Ovary (tissue), 9 donors: ENCODE measurements around the gene TOMM6. TPM values are rescaled to one million over a fixed set of nuclear protein-coding genes. Genes with fewer than 3 reads are reported as not detected.

Experiments used
- DNase-seq, 5 donors: peaks; one replicate each; pipeline ENCODE4 v3.0.0-alpha.2; 2019 to 2020
- H3K27ac ChIP-seq, 2 donors: fragments of 200-600 bp; one replicate each; pipeline versions ENCODE4 v1.5.1 to v1.8.0; 2019 to 2022
- H3K27me3 ChIP-seq: fragments of 200-600 bp; one replicate; pipeline ENCODE4 v1.8.0; 2022
- H3K36me3 ChIP-seq: fragments of 200-600 bp; sonication (generic); one replicate; pipeline ENCODE4 v1.5.1; 2019
- H3K4me1 ChIP-seq: one replicate; pipeline ENCODE4 v1.8.1; 2013; ENCODE audit warnings: mild to moderate bottlenecking, moderate library complexity; ENCODE audit not compliant: insufficient read depth
- H3K4me3 ChIP-seq: fragments of 200-600 bp; sonication (generic); one replicate; pipeline ENCODE4 v1.5.1; 2017
- H3K9me3 ChIP-seq, 2 donors: fragments of 200-600 bp in 1 of 2; sonication (generic) in 1 of 2; one replicate each; pipeline versions ENCODE4 v1.5.1 to v1.8.1; 2013 to 2019; ENCODE audit warnings: mild to moderate bottlenecking in 1 of 2, moderate library complexity in 1 of 2
- CTCF ChIP-seq, 3 donors: fragments of 450-650 bp in 2 of 3; fragments of 200-600 bp in 1 of 3; IDR thresholded peaks; one replicate each; pipeline versions ENCODE4 v1.5.1 to v1.8.0; 2016 to 2022; ENCODE audit warnings: antibody characterized with exemption in 3 of 3, mild to moderate bottlenecking in 1 of 3
- EP300 ChIP-seq: sonication (generic); formaldehyde crosslinking; IDR thresholded peaks from one replicate; pipeline ENCODE4 v1.6.1; 2017; ENCODE audit warnings: antibody characterized with exemption
- POLR2A ChIP-seq: fragments of 450-650 bp; IDR thresholded peaks from one replicate; pipeline ENCODE4 v1.6.1; 2017; ENCODE audit warnings: antibody characterized with exemption, mild to moderate bottlenecking, moderate library complexity
- WGBS, 3 donors: extraction: QIAGEN DNeasy Blood & Tissue Kit in 1 of 3; methylation state at CpG; one replicate each; pipeline versions ENCODE4 v1.1.5 to v1.1.7; 2013 to 2017; 5-methylcytosine and 5-hydroxymethylcytosine counted together
- intact Hi-C, 4 donors: fragments of 100-400 bp; cut with DNase I; formaldehyde crosslinking; loops; one replicate each; pipeline versions ENCODE4 v1.11.0 to v1.15.1; 2022 to 2023
- polyA plus RNA-seq, 2 donors: library from polyadenylated mRNA; stranded (reverse); fragments of 200-250 nt in 1 of 2; fragments of 350-450 nt in 1 of 2; fragmentation: Illumina TruSeq in 1 of 2; extraction: RNeasy Lipid Tissue Mini Kit (QIAGEN cat#74804) in 1 of 2; gene quantifications; one replicate each; pipeline ENCODE4 v1.2.3, GENCODE V29; 2013 to 2014
- total RNA-seq, 7 donors: library from RNA; depleted of rRNA in 2 of 7; stranded (reverse); fragments of >200 nt in 2 of 7; fragmentation: NEBNext Ultra II Directional in 3 of 7; extraction: Animal tissue kit (Norgen Biotek cat#: 25700) in 3 of 7; gene quantifications; one replicate each; pipeline versions ENCODE4 v1.1.0 to v1.2.4, GENCODE V29; 2016 to 2023
- donor health status: DM: no; HTN: no; CAD: no; lungs with moderate emphysema.
- donor health status: DM: no; HTN: no; CAD: no.
- donor health status: Bipolar disorder and iron deficiency.
- donor health status: DM: yes; HTN: yes; CAD: no.
- donor health status: DM: no; HTN: no; CAD: no.
- donor health status: DM: yes; HTN: yes; CAD: no.

The TOMM6 gene
- total and polyA plus RNA-seq, 9 donors: 105 to 244 (median 153) TPM

GRCh38 chr6:41822021-41822420 lies 34.5 kb downstream of the TOMM6 start:
- no peak overlapping the region for H3K27ac ChIP-seq
- TF ChIP-seq POLR2A: no peak
- TF ChIP-seq EP300: no peak
- no peak for TF ChIP-seq CTCF (IDR thresholded peaks at IDR 0.05)
- no peaks in the 10 kb centered on the region for H3K27me3 ChIP-seq
- no peaks in the 10 kb centered on the region for H3K9me3 ChIP-seq
- no peak overlapping the region for H3K4me3 ChIP-seq
- no peaks in the 10 kb centered on the region for H3K4me1 ChIP-seq
- intact Hi-C loops: no loop called here
- 95 to 100% (median 96%) methylated on average over 1 of the region's 1 CpG for WGBS, 3 donors
- no peaks in the 10 kb centered on the region for H3K36me3 ChIP-seq
- no peak for DNase-seq

GRCh38 chr6:41823178-41823577 lies 35.7 kb downstream of the TOMM6 start:
- Histone ChIP-seq H3K27me3 (no peaks in the 10 kb centered on the region), H3K4me3 (no peak overlapping the region), H3K36me3 (no peaks in the 10 kb centered on the region), H3K9me3 (no peaks in the 10 kb centered on the region), H3K4me1 (no peaks in the 10 kb centered on the region), H3K27ac (no peak overlapping the region)
- intact Hi-C loops: no loop called here
- WGBS, 3 donors: 93 to 100% (median 97%) methylated on average over 1 of the region's 1 CpG
- TF ChIP-seq EP300 (no peak), CTCF (IDR thresholded peaks at IDR 0.05) (no peak), POLR2A (no peak)
- DNase-seq: no peak

- DNase-seq: no peak
- Histone ChIP-seq H3K4me3 (no peak overlapping the region), H3K9me3 (no peaks in the 10 kb centered on the region), H3K36me3 (no peaks in the 10 kb centered on the region), H3K27ac (no peak overlapping the region), H3K4me1 (no peaks in the 10 kb centered on the region), H3K27me3 (no peaks in the 10 kb centered on the region)
- intact Hi-C loops: no loop called here
- no peak for TF ChIP-seq CTCF (IDR thresholded peaks at IDR 0.05)
- TF ChIP-seq EP300: no peak
- TF ChIP-seq POLR2A: no peak
- 87 to 95% (median 90%) methylated on average over 13 of the region's 13 CpGs for WGBS, 3 donors
Observed at GRCh38 chr6:41824571-41825569, 37.4 kb downstream of the TOMM6 start.

- Histone ChIP-seq H3K27ac (no peak overlapping the region), H3K9me3 (no peaks in the 10 kb centered on the region), H3K36me3 (no peaks in the 10 kb centered on the region), H3K27me3 (no peaks in the 10 kb centered on the region), H3K4me3 (no peak overlapping the region), H3K4me1 (no peaks in the 10 kb centered on the region)
- TF ChIP-seq EP300 (no peak), CTCF (IDR thresholded peaks at IDR 0.05) (no peak), POLR2A (no peak)
- intact Hi-C loops: no loop called here
- DNase-seq: no peak
- WGBS, 3 donors: 90 to 93% (median 92%) methylated on average over 2 of the region's 2 CpGs
Observed at GRCh38 chr6:41826343-41827022, 39.0 kb downstream of the TOMM6 start.
